PC-3 (cell line): ENCODE measurements around the gene B4GALT1. TPM values are rescaled to one million over a fixed set of nuclear protein-coding genes. Genes with fewer than 3 reads are reported as not detected.

Experiments used
- ATAC-seq: fragments of 200-7000 bp; cut with Tn5 transposase; 2 replicates; pipeline ENCODE4 v1.9.1; 2020; ENCODE audit warnings: mild to moderate bottlenecking, moderate library complexity
- BruUV-seq: library from RNA; stranded (reverse); fragments of 400-500 nt; replicated peaks from 2 replicates; lab custom pipeline; 2021; lab: Mats Ljungman, UMichigan
- CTCF ChIA-PET: fragments of 300-600 bp; sonication (Branson Sonifier 250); formaldehyde crosslinking; loops from one replicate; lab custom pipeline; 2022; ENCODE audit warnings: antibody characterized with exemption; lab: Charles Lee
- POLR2A ChIA-PET: fragments of 300-600 bp; sonication (Branson Sonifier 250); formaldehyde crosslinking; loops from one replicate; lab custom pipeline; 2022; ENCODE audit warnings: antibody characterized with exemption; ENCODE audit not compliant: unreplicated experiment; lab: Charles Lee
- DNase-seq: peaks from one replicate; pipeline ENCODE4 v3.0.0-alpha.2; 2015
- H2AFZ ChIP-seq: fragments of 300-600 bp; sonication (generic); 2 replicates; pipeline ENCODE4 v1.6.0; 2016; ENCODE audit warnings: antibody characterized with exemption, low read length
- H3F3A ChIP-seq: fragments of 300-600 bp; sonication (generic); one replicate; pipeline ENCODE4 v1.6.0; 2017; ENCODE audit warnings: antibody characterized with exemption, low read length, control low read depth, mild to moderate bottlenecking; ENCODE audit not compliant: unreplicated experiment
- H3K27ac ChIP-seq: fragments of 300-600 bp; sonication (generic); 2 replicates; pipeline ENCODE4 v1.5.1; 2016; ENCODE audit warnings: mild to moderate bottlenecking, low read length
- H3K27me3 ChIP-seq: fragments of 300-600 bp; sonication (generic); 2 replicates; pipeline ENCODE4 v1.6.1; 2016; ENCODE audit warnings: low read length, mixed read lengths
- H3K36me3 ChIP-seq: fragments of 300-600 bp; sonication (generic); 2 replicates; pipeline ENCODE4 v1.6.1; 2016; ENCODE audit warnings: low read depth, mixed run types, low read length, mixed read lengths
- H3K4me1 ChIP-seq: fragments of 300-600 bp; sonication (generic); 2 replicates; pipeline ENCODE4 v1.5.1; 2016; ENCODE audit warnings: low read length; ENCODE audit not compliant: insufficient read depth
- H3K4me2 ChIP-seq: fragments of 300-600 bp; sonication (generic); 2 replicates; pipeline ENCODE4 v1.6.0; 2016; ENCODE audit warnings: low read length
- H3K4me3 ChIP-seq: fragments of 300-600 bp; sonication (generic); 2 replicates; pipeline ENCODE4 v1.5.1; 2016; ENCODE audit warnings: mild to moderate bottlenecking, low read length, mixed read lengths
- H3K79me2 ChIP-seq: fragments of 300-600 bp; sonication (generic); 2 replicates; pipeline ENCODE4 v1.6.1; 2017; ENCODE audit warnings: low read length, mixed read lengths
- H3K9ac ChIP-seq: fragments of 300-600 bp; sonication (generic); 2 replicates; pipeline ENCODE4 v1.6.0; 2016; ENCODE audit warnings: mild to moderate bottlenecking, low read length
- H3K9me2 ChIP-seq: fragments of 300-600 bp; sonication (generic); replicated peaks from 2 replicates; pipeline ENCODE4 v1.6.1; 2016; ENCODE audit warnings: mixed run types, low read length, mixed read lengths
- H3K9me3 ChIP-seq: fragments of 300-600 bp; sonication (generic); 2 replicates; pipeline ENCODE4 v1.6.1; 2016; ENCODE audit warnings: low read length, mixed read lengths
- H4K20me1 ChIP-seq: fragments of 300-600 bp; sonication (generic); 2 replicates; pipeline ENCODE4 v1.6.1; 2016; ENCODE audit warnings: low read length, mixed read lengths
- CTCF ChIP-seq: fragments of 300-600 bp; sonication (generic); conservative IDR thresholded peaks from 2 replicates; pipeline ENCODE4 v1.5.1; 2017; ENCODE audit warnings: antibody characterized with exemption, low read depth, mild to moderate bottlenecking, low read length
- EZH2 ChIP-seq: fragments of 300-600 bp; sonication (generic); IDR thresholded peaks from one replicate; pipeline ENCODE4 v1.6.1; 2017; ENCODE audit warnings: antibody characterized with exemption, mild to moderate bottlenecking, low read length; ENCODE audit not compliant: unreplicated experiment
- EZH2phosphoT487 ChIP-seq: fragments of 300-600 bp; sonication (generic); IDR thresholded peaks from 2 replicates; pipeline ENCODE4 v1.6.1; 2018; ENCODE audit warnings: mild to moderate bottlenecking, antibody characterized with exemption, low read length, borderline replicate concordance
- intact Hi-C: fragments of 100-400 bp; cut with micrococcal nuclease; formaldehyde crosslinking; loops from 2 replicates; pipeline ENCODE4 v1.9.0; 2023
- total RNA-seq: library from RNA; depleted of rRNA; stranded (reverse); fragments of >200 nt; gene quantifications from 2 replicates; pipeline ENCODE4 v1.2.3, GENCODE V29; 2014

B4GALT1 gene
- total RNA-seq, 1 experiment from 2014 or later = 14.8 TPM

- POLR2A ChIA-PET = no interaction called here
- intact Hi-C loops = loop anchor here (5.0 kb wide), 1 partner anchor 37 kb away; no protein-coding TSS in a partner anchor
- CTCF ChIA-PET = no interaction called here
These were observed 1.9 kb upstream of the B4GALT1 start for GRCh38 chr9:33168941-33169544.

DNA sequence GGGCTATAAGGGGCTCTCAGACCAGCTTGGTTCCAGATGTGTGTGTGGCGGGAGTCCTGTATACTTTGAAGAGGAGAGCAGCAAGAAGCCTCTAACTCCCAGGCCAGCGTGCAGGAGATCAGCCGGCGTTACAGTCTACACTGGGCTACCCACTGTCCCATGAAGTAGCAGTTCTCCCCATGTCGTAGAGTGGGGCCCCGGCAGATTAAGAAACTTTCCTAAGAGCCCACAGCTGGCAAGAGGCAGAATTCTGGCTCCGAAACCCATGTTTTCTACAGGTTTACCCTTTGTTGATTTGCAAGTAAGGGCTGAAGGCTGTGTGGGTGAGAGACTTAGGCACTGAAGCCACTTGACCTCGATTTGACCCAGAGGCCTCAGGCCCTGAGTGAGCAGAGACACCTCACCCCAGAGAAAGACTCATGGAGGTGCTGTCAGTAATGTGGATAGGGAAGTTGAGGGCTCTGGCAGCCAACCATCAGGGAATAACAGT is 881 bp upstream of the B4GALT1 start:
- Histone ChIP-seq H3K9me2 (no peaks in the 10 kb centered on the region), H3K79me2 (peaks cover 40% of the 10 kb centered on the region), H3K4me3 (peak overlapping the region; percentile 63; the same call in 1 of the 2 replicates), H3F3A (no peaks in the 10 kb centered on the region), H4K20me1 (no peaks in the 10 kb centered on the region), H3K9ac (peak overlapping the region; percentile 69; the same call in 1 of the 2 replicates), H3K27me3 (no peaks in the 10 kb centered on the region), H3K27ac (no peak overlapping the region), H3K9me3 (no peaks in the 10 kb centered on the region), H2AFZ (peak overlapping the region; percentile 92; the same call in 1 of the 2 replicates), H3K4me2 (peak overlapping the region; percentile 86), H3K36me3 (no peaks in the 10 kb centered on the region), H3K4me1 (peaks cover 42% of the 10 kb centered on the region)
- no TSS peak for BruUV-seq
- intact Hi-C loops = loop anchor here (1.0 to 5.0 kb wide), 4 partner anchors 36 to 87 kb away; no protein-coding TSS in a partner anchor
- TF ChIP-seq CTCF (no peak), EZH2phosphoT487 (no peak)
- ChIA-PET POLR2A (no interaction called here), CTCF (no interaction called here)
- ATAC-seq (no peak), DNase-seq (no peak)

More at GRCh38 chr9:33168941-33169544, 1.9 kb upstream of the B4GALT1 start:
- H3K9me3 ChIP-seq = no peaks in the 10 kb centered on the region
- DNase-seq = no peak
- H3K27ac ChIP-seq = no peak overlapping the region
- ATAC-seq = no peak
- H3K27me3 ChIP-seq = no peaks in the 10 kb centered on the region
- no peaks in the 10 kb centered on the region for H3F3A ChIP-seq
- H3K4me3 ChIP-seq = no peak overlapping the region
- H3K9me2 ChIP-seq = no peaks in the 10 kb centered on the region
- BruUV-seq = no TSS peak
- peaks cover 30% of the 10 kb centered on the region for H3K79me2 ChIP-seq
- no peaks in the 10 kb centered on the region for H4K20me1 ChIP-seq
- no peak overlapping the region for H3K4me2 ChIP-seq
- H3K36me3 ChIP-seq = no peaks in the 10 kb centered on the region
- no peak overlapping the region for H3K9ac ChIP-seq
- H2AFZ ChIP-seq = no peak overlapping the region
- TF ChIP-seq CTCF = no peak
- no peak for TF ChIP-seq EZH2
- no peak for TF ChIP-seq EZH2phosphoT487
- H3K4me1 ChIP-seq = peaks cover 31% of the 10 kb centered on the region
